Hepatocyte (in vitro differentiated cells): ENCODE data around the gene NTMT2. TPM values are rescaled to one million over a fixed set of nuclear protein-coding genes. Genes with fewer than 3 reads are reported as not detected.

ENCODE experiments used
- DNase-seq: peaks from one replicate; pipeline ENCODE4 v3.0.0-alpha.2; 2016; ENCODE audit warnings: low spot score
- H2AFZ ChIP-seq: fragments of 200-600 bp; sonication (generic); 2 replicates; pipeline ENCODE4 v1.6.0; 2016; ENCODE audit warnings: antibody characterized with exemption, mild to moderate bottlenecking
- H3K27ac ChIP-seq: fragments of 200-600 bp; sonication (generic); 2 replicates; pipeline ENCODE4 v1.5.1; 2016; ENCODE audit warnings: mild to moderate bottlenecking
- H3K27me3 ChIP-seq: fragments of 200-600 bp; sonication (generic); 2 replicates; pipeline ENCODE4 v1.6.1; 2016
- H3K36me3 ChIP-seq: fragments of 200-600 bp; sonication (generic); replicated peaks from 2 replicates; pipeline ENCODE4 v1.5.1; 2016; ENCODE audit warnings: low read depth; ENCODE audit not compliant: insufficient read depth
- H3K4me1 ChIP-seq: fragments of 200-600 bp; sonication (generic); 2 replicates; pipeline ENCODE4 v1.5.1; 2016; ENCODE audit warnings: mild to moderate bottlenecking, moderate library complexity; ENCODE audit not compliant: insufficient read depth
- H3K4me2 ChIP-seq: fragments of 200-600 bp; sonication (generic); 2 replicates; pipeline ENCODE4 v1.6.0; 2016
- H3K4me3 ChIP-seq: fragments of 200-600 bp; sonication (generic); 2 replicates; pipeline ENCODE4 v1.5.1; 2016; ENCODE audit warnings: mild to moderate bottlenecking
- H3K79me2 ChIP-seq: fragments of 200-600 bp; sonication (generic); 2 replicates; pipeline ENCODE4 v1.6.0; 2017; ENCODE audit warnings: mild to moderate bottlenecking
- H3K9me2 ChIP-seq: fragments of 200-600 bp; sonication (generic); replicated peaks from 2 replicates; pipeline ENCODE4 v1.6.0; 2017; ENCODE audit warnings: mild to moderate bottlenecking; ENCODE audit not compliant: insufficient read depth
- H3K9me3 ChIP-seq: fragments of 200-600 bp; sonication (generic); 2 replicates; pipeline ENCODE4 v1.5.1; 2016; ENCODE audit warnings: low read depth, mild to moderate bottlenecking
- H4K20me1 ChIP-seq: fragments of 200-600 bp; sonication (generic); 2 replicates; pipeline ENCODE4 v1.6.0; 2016; ENCODE audit warnings: mild to moderate bottlenecking; ENCODE audit not compliant: insufficient read depth, poor library complexity, severe bottlenecking
- EZH2 ChIP-seq: fragments of 200-600 bp; sonication (generic); IDR thresholded peaks from 2 replicates; pipeline ENCODE4 v1.6.1; 2016; ENCODE audit warnings: antibody characterized with exemption, mild to moderate bottlenecking, borderline replicate concordance
- EZH2phosphoT487 ChIP-seq: fragments of 200-600 bp; sonication (generic); IDR thresholded peaks from one replicate; pipeline ENCODE4 v1.6.1; 2018; ENCODE audit warnings: antibody characterized with exemption, mild to moderate bottlenecking, low read depth, moderate library complexity; ENCODE audit not compliant: unreplicated experiment, severe bottlenecking
- WGBS: methylation state at CpG from one replicate; pipeline ENCODE4 v1.1.6; 2016; ENCODE audit warnings: low lambda C conversion rate; ENCODE audit errors: missing lambda C conversion rate; 5-methylcytosine and 5-hydroxymethylcytosine counted together
- polyA plus RNA-seq: library from polyadenylated mRNA; unstranded; fragments of >200 nt; fragmentation: Nextera tagmentation; extraction: Ambion mirVana; gene quantifications from 2 replicates; pipeline ENCODE4 v1.2.1, GENCODE V29; 2016
- total RNA-seq: library from RNA; depleted of rRNA; stranded (reverse); fragments of >200 nt; gene quantifications from 2 replicates; pipeline ENCODE4 v1.2.3, GENCODE V29; 2014
- TF ChIP-seq, protein P1 (sequence below): fragments of 200-600 bp; sonication (generic); IDR thresholded peaks from 2 replicates; pipeline ENCODE4 v1.5.1; 2016; ENCODE audit warnings: antibody characterized with exemption, mild to moderate bottlenecking; ENCODE audit not compliant: poor library complexity

The NTMT2 gene
- total and polyA plus RNA-seq, 2 experiments from 2014 or later, result not detected

DNA sequence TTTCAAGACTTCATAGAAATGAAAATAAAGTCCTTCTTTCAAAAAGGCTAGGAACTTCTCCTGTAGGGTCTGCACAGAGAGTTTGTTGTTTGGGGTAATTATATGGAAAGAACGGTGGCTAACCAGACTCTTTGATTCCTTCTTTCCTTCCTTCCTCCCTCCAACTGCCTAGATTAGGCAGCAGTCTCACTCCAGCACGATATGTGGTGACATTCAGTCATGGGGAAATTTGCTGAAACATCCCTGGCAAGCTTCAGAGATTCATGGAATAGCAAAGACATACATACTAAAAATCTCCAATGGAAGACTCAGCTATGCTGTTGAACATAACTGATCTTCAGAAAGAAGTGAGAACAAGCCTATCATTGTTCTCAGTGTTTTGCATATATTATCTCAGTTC lies 4.3 kb downstream of the NTMT2 start:
- Histone ChIP-seq H3K9me2 (no peaks in the 10 kb centered on the region), H3K27me3 (no peaks in the 10 kb centered on the region), H3K27ac (no peak overlapping the region), H3K36me3 (no peaks in the 10 kb centered on the region), H3K9me3 (no peaks in the 10 kb centered on the region), H2AFZ (no peak overlapping the region), H3K4me3 (no peak overlapping the region), H3K4me1 (no peaks in the 10 kb centered on the region), H4K20me1 (no peaks in the 10 kb centered on the region), H3K79me2 (no peaks in the 10 kb centered on the region), H3K4me2 (no peak overlapping the region)
- DNase-seq, result no peak
- 67% methylated on average over 2 of the region's 2 CpGs for WGBS
- TF ChIP-seq, protein P1, sequence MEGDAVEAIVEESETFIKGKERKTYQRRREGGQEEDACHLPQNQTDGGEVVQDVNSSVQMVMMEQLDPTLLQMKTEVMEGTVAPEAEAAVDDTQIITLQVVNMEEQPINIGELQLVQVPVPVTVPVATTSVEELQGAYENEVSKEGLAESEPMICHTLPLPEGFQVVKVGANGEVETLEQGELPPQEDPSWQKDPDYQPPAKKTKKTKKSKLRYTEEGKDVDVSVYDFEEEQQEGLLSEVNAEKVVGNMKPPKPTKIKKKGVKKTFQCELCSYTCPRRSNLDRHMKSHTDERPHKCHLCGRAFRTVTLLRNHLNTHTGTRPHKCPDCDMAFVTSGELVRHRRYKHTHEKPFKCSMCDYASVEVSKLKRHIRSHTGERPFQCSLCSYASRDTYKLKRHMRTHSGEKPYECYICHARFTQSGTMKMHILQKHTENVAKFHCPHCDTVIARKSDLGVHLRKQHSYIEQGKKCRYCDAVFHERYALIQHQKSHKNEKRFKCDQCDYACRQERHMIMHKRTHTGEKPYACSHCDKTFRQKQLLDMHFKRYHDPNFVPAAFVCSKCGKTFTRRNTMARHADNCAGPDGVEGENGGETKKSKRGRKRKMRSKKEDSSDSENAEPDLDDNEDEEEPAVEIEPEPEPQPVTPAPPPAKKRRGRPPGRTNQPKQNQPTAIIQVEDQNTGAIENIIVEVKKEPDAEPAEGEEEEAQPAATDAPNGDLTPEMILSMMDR, result no peak

DNA sequence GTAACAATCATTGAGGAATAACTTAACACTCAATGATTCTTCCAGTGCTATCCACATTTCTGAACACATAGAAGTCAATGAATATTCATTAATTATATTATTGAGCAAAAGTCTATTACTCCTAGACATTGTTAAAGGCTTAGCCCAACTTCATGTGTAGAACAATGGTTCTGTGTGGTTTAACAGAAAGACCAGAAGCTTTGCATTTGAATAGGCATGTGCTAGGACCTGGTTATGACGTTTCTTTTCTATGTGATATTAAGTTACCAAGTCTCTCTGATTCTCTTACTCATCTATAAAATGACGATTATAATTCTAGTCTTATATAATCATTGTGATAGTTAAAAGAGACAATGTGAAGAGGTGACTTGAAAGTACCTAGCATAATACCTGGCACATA lies 5.2 kb downstream of the NTMT2 start:
- H3K27me3 ChIP-seq, result no peaks in the 10 kb centered on the region
- WGBS, result 84% methylated on average over 2 of the region's 2 CpGs

DNA sequence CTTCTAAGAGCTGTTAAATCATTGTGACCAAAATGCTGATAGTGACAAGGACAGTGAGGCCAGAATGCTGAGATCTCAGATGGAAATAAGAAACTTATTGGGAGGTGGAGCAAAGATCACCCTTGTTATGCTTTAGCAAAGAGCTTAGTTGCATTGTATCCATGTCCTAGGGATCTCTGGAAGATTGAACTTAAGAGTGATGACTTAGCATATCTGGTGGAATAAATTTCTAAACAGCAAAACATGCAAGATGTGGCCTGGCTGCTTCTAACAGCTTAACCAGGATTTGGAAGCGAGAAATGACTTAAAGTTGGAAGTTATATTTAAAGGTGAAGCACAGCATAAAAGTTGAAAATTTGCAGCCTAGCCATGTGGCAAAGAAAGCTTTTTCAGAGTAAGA lies 7.7 kb downstream of the NTMT2 start:
- Histone ChIP-seq H3K9me2 (no peaks in the 10 kb centered on the region), H4K20me1 (no peaks in the 10 kb centered on the region), H3K27me3 (no peaks in the 10 kb centered on the region), H3K27ac (no peak overlapping the region), H3K4me1 (no peaks in the 10 kb centered on the region), H3K4me2 (no peak overlapping the region), H3K79me2 (no peaks in the 10 kb centered on the region), H3K9me3 (no peaks in the 10 kb centered on the region), H3K36me3 (no peaks in the 10 kb centered on the region), H3K4me3 (no peak overlapping the region), H2AFZ (no peak overlapping the region)
- DNase-seq, result no peak
- 84% methylated on average over 1 of the region's 1 CpG for WGBS
- no peak for TF ChIP-seq EZH2
- TF ChIP-seq, protein P1, result no peak
- no peak for TF ChIP-seq EZH2phosphoT487

More for the DNA sequence above, 5.2 kb downstream of the NTMT2 start:
- Histone ChIP-seq H2AFZ (no peak overlapping the region), H3K4me1 (no peaks in the 10 kb centered on the region), H3K79me2 (no peaks in the 10 kb centered on the region), H3K4me2 (no peak overlapping the region), H3K27ac (no peak overlapping the region), H3K9me3 (no peaks in the 10 kb centered on the region), H3K4me3 (no peak overlapping the region), H3K36me3 (no peaks in the 10 kb centered on the region), H4K20me1 (no peaks in the 10 kb centered on the region), H3K9me2 (no peaks in the 10 kb centered on the region)
- TF ChIP-seq EZH2phosphoT487, result no peak
- TF ChIP-seq EZH2, result no peak
- TF ChIP-seq, protein P1, result no peak
- DNase-seq, result no peak

DNA sequence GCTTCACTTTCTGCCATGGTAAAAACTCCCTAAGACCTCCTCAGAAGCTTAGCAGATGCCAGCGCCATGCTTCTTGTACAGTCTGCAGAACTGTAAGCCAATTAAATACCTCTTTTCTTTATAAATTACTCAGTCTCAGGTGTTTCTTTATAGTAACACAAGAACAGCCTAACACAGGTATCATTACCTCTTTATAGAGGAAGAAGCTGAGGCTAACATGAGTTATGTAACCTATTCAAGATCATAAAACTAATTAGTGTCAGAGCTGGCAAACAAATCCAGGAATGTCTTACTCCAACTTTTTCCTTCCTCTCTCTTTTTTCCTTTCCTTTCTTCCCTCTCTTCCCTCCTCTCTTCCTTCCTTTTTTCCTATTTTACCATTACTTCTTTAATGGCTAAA lies 9.3 kb downstream of the NTMT2 start:
- H3K27me3 ChIP-seq, result no peaks in the 10 kb centered on the region
- no peaks in the 10 kb centered on the region for H4K20me1 ChIP-seq
- no peak overlapping the region for H3K4me2 ChIP-seq
- no peak overlapping the region for H3K27ac ChIP-seq
- no peak overlapping the region for H2AFZ ChIP-seq
- no peaks in the 10 kb centered on the region for H3K9me2 ChIP-seq
- no peaks in the 10 kb centered on the region for H3K36me3 ChIP-seq
- H3K9me3 ChIP-seq, result no peaks in the 10 kb centered on the region
- no peak overlapping the region for H3K4me3 ChIP-seq
- H3K4me1 ChIP-seq, result no peaks in the 10 kb centered on the region
- 100% methylated on average over 1 of the region's 1 CpG for WGBS
- DNase-seq, result no peak
- no peak for TF ChIP-seq EZH2
- TF ChIP-seq, protein P1, result no peak
- TF ChIP-seq EZH2phosphoT487, result no peak
- no peaks in the 10 kb centered on the region for H3K79me2 ChIP-seq
